ENCODE measurements around the gene KIF23. TPM values are rescaled to one million over a fixed set of nuclear protein-coding genes. Genes with fewer than 3 reads are reported as not detected.

Gene KIF23
- total RNA-seq, 1 experiment from 2014 or later, result 74.2 TPM

GRCh38 chr15:69474846-69475455, 60.8 kb downstream of the KIF23 start:
- H3K36me3 Mint-ChIP-seq (ENCODE audit: insufficient read depth, unreplicated experiment), result no peaks in the 10 kb centered on the region
- H3K9me3 ChIP-seq, result no peaks in the 10 kb centered on the region
- no peak for DNase-seq
- TF ChIP-seq CTCF (IDR thresholded peaks at IDR 0.05; ENCODE audit: insufficient read depth in 1 of 2, low read depth in 1 of 2, low read length in 1 of 2, severe bottlenecking in 1 of 2, unreplicated experiment in 1 of 2), result peak in 1 of 2 experiments; percentile 5
- CTCF ChIA-PET, result interaction anchor here (0.6 kb wide), 1 partner anchor 87 kb away, joined by 3 read pairs; no protein-coding TSS in a partner anchor
- BruUV-seq (replicated peaks), result no TSS peak
- H3K27me3 Mint-ChIP-seq (ENCODE audit: insufficient read depth, unreplicated experiment), result peaks cover 2% of the 10 kb centered on the region
- intact Hi-C loops (cut with micrococcal nuclease; ENCODE audit: unreplicated experiment), result loop anchor here (5.0 to 10.0 kb wide), 3 partner anchors 47 to 1012 kb away; no protein-coding TSS in a partner anchor
- H3K9me3 Mint-ChIP-seq (ENCODE audit: unreplicated experiment), result no peaks in the 10 kb centered on the region
- no peaks in the 10 kb centered on the region for H3K36me3 ChIP-seq (ENCODE audit: control insufficient read depth, insufficient read depth, low read length)
- peaks cover under 1% of the 10 kb centered on the region; the same call in 1 of the 2 replicates for H3K4me1 ChIP-seq
- H3K4me3 ChIP-seq (ENCODE audit: low read depth, low read length), result no peak overlapping the region
- POLR2A ChIA-PET, result no interaction called here
- H3K27ac Mint-ChIP-seq (ENCODE audit: unreplicated experiment), result no peak overlapping the region
- H3K4me3 Mint-ChIP-seq (ENCODE audit: unreplicated experiment), result no peak overlapping the region
- H3K27me3 ChIP-seq (replicated peaks; ENCODE audit: control insufficient read depth, insufficient read depth, low read length), result no peaks in the 10 kb centered on the region
- no peaks in the 10 kb centered on the region for H3K4me1 Mint-ChIP-seq (ENCODE audit: low read depth, unreplicated experiment)

- H3K27me3 Mint-ChIP-seq (ENCODE audit: insufficient read depth, unreplicated experiment), result peaks cover 2% of the 10 kb centered on the region
- intact Hi-C loops (cut with micrococcal nuclease; ENCODE audit: unreplicated experiment), result loop anchor here (5.0 to 10.0 kb wide), 3 partner anchors 46 to 1011 kb away; no protein-coding TSS in a partner anchor
These were observed 61.7 kb downstream of the KIF23 start for GRCh38 chr15:69475769-69476358.

More at GRCh38 chr15:69475769-69476358, 61.7 kb downstream of the KIF23 start:
- BruUV-seq (replicated peaks), result no TSS peak
- H3K9me3 Mint-ChIP-seq (ENCODE audit: unreplicated experiment), result no peaks in the 10 kb centered on the region
- Histone ChIP-seq H3K9me3 (no peaks in the 10 kb centered on the region), H3K4me1 (no peaks in the 10 kb centered on the region), H3K27me3 (replicated peaks; ENCODE audit: control insufficient read depth, insufficient read depth, low read length) (no peaks in the 10 kb centered on the region), H3K4me3 (ENCODE audit: low read depth, low read length) (no peak overlapping the region), H3K36me3 (ENCODE audit: control insufficient read depth, insufficient read depth, low read length) (no peaks in the 10 kb centered on the region)
- peak; percentile 74 to 87 for DNase-seq
- no peaks in the 10 kb centered on the region for H3K36me3 Mint-ChIP-seq (ENCODE audit: insufficient read depth, unreplicated experiment)
- CTCF ChIA-PET, result interaction anchor here (1.1 kb wide), 1 partner anchor 8 kb away, joined by 3 read pairs; no protein-coding TSS in a partner anchor
- peak; percentile 89 to 93 for TF ChIP-seq CTCF (IDR thresholded peaks at IDR 0.05; ENCODE audit: insufficient read depth in 1 of 2, low read depth in 1 of 2, low read length in 1 of 2, severe bottlenecking in 1 of 2, unreplicated experiment in 1 of 2)
- H3K4me3 Mint-ChIP-seq (ENCODE audit: unreplicated experiment), result no peak overlapping the region
- no peaks in the 10 kb centered on the region for H3K4me1 Mint-ChIP-seq (ENCODE audit: low read depth, unreplicated experiment)
- H3K27ac Mint-ChIP-seq (ENCODE audit: unreplicated experiment), result no peak overlapping the region
- POLR2A ChIA-PET, result no interaction called here

Data from Caco-2 (cell line).